T-helper 2 cell (primary cell): ENCODE results near the gene HARS1.
"Not testable (repeated sequence)": the region's sequence is repeated elsewhere in the genome, so short reads cannot be mapped to it uniquely, and the experiment has no call there.

Source experiments
- DNase-seq, 5 experiments: peaks; one replicate each; pipeline versions ENCODE4 v3.0.0 to v3.0.0-alpha.2; 2012 to 2022

Gene HARS1

GRCh38 chr5:140632366-140633020 lies 58.7 kb downstream of the HARS1 start:
- peak; percentile 23 to 71 (median 37) for DNase-seq

DNA sequence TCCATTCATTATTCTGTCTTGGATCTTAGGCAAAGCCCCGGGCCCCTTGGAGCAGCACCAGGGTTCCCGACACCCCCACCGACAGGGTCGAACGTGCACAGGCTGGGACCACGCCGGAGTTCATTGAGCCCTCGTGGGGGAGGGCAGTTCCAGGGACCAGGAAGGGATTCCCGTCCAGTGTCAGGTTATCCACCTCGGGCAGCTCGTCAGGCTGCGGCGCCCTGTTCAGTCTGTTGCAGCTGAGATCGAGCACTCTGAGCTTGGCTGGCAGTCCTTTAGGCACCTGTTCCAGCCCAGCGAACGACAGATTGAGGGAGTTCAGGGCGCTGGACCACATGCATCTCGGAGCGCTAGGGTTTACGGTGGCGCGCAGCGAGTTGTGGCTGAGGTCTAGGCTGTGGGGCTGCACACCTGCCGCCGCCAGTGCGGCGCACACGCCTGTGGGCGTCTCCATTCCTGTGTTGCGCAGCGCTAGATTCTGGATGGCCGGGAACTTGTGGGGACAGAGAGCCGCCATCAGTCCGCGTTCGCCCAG lies 59.3 kb downstream of the HARS1 start:
- DNase-seq = peak in 3 of 5 experiments; percentile 9 to 37 (median 13)

DNA sequence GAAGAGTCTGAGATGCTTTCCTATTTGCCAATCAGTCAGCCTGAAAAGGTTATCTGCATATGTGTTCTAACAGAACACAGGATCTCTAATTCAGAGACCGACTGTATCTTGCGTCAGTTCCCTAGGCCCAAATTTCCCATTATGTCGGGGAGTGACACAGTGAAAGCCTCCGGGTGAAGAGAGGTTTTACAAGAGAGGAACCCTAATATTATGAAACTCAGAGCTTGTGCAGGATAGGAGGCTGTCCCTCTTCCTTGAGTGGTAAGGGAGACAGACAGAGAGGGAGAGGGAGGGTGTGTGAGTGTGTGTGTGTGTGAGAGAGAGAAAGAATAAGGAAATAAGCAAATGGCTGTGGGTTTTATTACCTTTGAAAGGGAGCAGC lies 60.1 kb downstream of the HARS1 start:
- no peak for DNase-seq

DNA sequence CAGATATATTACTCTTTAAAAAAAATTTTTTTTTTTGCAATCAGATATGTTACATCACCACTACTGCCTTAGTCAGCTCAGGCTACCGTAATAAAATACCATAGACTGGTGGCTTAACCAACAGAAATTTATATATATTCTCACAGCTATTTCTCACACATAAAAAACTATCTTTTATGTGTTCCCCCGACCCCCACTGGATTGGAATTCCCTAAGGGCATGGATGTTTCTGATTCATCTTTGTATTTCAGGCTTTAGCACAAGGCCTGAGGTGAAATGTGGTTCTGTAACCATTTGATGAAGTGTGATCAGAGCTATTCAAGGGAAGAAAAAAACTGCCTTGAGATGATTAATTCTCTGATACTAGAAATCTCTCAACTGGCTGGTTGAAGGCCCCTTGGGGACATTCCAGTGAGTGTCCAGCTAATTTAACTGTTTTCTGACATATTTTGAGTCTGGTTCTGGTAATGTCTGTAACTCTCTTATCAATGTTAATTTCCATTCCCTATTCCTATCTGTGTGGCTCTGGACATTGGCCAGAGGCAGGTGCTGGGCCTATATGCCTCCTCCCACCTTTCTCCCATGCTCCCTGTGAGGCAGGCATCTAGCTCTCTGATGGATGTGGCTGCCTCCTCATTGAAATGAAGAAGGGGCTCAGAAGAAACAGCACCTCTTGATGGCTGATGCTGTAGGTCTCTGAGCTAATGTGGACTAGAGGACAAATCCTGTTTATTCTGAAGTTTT lies 60.7 kb downstream of the HARS1 start:
- no peak for DNase-seq

DNA sequence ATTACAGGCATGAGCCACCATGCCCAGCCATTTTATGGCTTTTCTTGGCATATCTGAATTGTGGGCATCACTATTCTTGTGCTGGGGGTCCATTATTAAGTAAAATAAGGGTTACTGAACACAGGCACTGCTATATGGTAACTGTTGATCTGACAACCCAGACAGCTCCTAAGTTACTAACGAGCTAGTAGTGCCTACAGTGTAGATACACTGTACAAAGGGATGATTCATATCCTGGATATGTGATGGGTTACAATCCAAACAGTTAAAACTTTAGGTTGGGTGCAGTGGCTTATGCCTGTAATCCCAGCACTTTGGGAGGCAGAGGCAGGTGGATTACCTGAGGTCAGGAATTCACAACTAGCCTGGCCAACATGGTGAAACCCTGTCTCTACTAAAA lies 62.5 kb downstream of the HARS1 start:
- DNase-seq = no peak

- DNase-seq = no peak
These were observed 63.2 kb downstream of the HARS1 start for GRCh38 chr5:140627972-140628371.

- not testable (repeated sequence) for DNase-seq
These were observed 66.3 kb downstream of the HARS1 start for GRCh38 chr5:140624886-140625285.
